Parathyroid adenoma (tissue), 2 donors: ENCODE data around the gene STRA6.
A peak's percentile ranks its signal among the peaks of the same experiment; 100 is the strongest.

ENCODE experiments used
- H2AFZ ChIP-seq: fragments of 300-600 bp; sonication (generic); one replicate; pipeline ENCODE4 v1.7.0; 2017; ENCODE audit warnings: antibody characterized with exemption, mild to moderate bottlenecking
- H3K27ac ChIP-seq: fragments of 300-600 bp; sonication (generic); one replicate; pipeline ENCODE4 v1.7.0; 2017
- H3K27me3 ChIP-seq: fragments of 300-600 bp; sonication (generic); one replicate; pipeline ENCODE4 v1.7.0; 2017; ENCODE audit warnings: low read length; ENCODE audit not compliant: control insufficient read depth, insufficient read depth
- H3K36me3 ChIP-seq: fragments of 300-600 bp; sonication (generic); one replicate; pipeline ENCODE4 v1.7.0; 2017; ENCODE audit warnings: low read length; ENCODE audit not compliant: control insufficient read depth, insufficient read depth
- H3K4me1 ChIP-seq: fragments of 300-600 bp; sonication (generic); one replicate; pipeline ENCODE4 v1.7.0; 2017; ENCODE audit warnings: control low read depth
- H3K4me2 ChIP-seq: fragments of 300-600 bp; sonication (generic); one replicate; pipeline ENCODE4 v1.7.0; 2017; ENCODE audit warnings: low read length
- H3K4me3 ChIP-seq: fragments of 300-600 bp; sonication (generic); one replicate; pipeline ENCODE4 v1.7.0; 2017; ENCODE audit warnings: low read depth, low read length
- H3K79me2 ChIP-seq: fragments of 300-600 bp; sonication (generic); one replicate; pipeline ENCODE4 v1.7.0; 2017; ENCODE audit warnings: control low read depth
- H3K9ac ChIP-seq: fragments of 300-600 bp; sonication (generic); one replicate; pipeline ENCODE4 v1.7.0; 2017; ENCODE audit warnings: mild to moderate bottlenecking
- H3K9me3 ChIP-seq: fragments of 300-600 bp; sonication (generic); one replicate; pipeline ENCODE4 v1.7.0; 2017; ENCODE audit warnings: low read length; ENCODE audit not compliant: control insufficient read depth
- TF ChIP-seq, protein P1 (sequence below): fragments of 300-600 bp; sonication (generic); IDR thresholded peaks from one replicate; pipeline ENCODE4 v1.7.0; 2017; ENCODE audit warnings: antibody characterized with exemption, mild to moderate bottlenecking
- donor health status: primary hyperparathyroidism.

Gene STRA6

DNA sequence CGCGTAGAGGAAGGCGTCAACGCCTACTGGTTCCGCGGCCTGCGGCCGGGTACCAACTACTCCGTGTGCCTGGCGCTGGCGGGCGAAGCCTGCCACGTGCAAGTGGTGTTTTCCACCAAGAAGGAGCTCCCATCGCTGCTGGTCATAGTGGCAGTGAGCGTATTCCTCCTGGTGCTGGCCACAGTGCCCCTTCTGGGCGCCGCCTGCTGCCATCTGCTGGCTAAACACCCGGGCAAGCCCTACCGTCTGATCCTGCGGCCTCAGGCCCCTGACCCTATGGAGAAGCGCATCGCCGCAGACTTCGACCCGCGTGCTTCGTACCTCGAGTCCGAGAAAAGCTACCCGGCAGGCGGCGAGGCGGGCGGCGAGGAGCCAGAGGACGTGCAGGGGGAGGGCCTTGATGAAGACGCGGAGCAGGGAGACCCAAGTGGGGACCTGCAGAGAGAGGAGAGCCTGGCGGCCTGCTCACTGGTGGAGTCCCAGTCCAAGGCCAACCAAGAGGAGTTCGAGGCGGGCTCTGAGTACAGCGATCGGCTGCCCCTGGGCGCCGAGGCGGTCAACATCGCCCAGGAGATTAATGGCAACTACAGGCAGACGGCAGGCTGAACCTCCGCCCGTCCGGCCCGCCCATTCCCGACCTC, 68.1 kb downstream of the STRA6 start:
- no peak overlapping the region for H3K4me3 ChIP-seq

DNA sequence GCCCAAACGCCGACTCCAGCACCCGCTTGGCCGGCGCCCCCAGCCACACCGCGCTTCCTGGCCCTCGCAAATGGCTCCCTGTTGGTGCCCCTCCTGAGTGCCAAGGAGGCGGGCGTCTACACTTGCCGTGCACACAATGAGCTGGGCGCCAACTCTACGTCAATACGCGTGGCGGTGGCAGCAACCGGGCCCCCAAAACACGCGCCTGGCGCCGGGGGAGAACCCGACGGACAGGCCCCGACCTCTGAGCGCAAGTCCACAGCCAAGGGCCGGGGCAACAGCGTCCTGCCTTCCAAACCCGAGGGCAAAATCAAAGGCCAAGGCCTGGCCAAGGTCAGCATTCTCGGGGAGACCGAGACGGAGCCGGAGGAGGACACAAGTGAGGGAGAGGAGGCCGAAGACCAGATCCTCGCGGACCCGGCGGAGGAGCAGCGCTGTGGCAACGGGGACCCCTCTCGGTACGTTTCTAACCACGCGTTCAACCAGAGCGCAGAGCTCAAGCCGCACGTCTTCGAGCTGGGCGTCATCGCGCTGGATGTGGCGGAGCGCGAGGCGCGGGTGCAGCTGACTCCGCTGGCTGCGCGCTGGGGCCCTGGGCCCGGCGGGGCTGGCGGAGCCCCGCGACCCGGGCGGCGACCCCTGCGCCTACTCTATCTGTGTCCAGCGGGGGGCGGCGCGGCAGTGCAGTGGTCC, 68.7 kb downstream of the STRA6 start:
- H3K79me2 ChIP-seq: no peaks in the 10 kb centered on the region
- H3K4me1 ChIP-seq: no peaks in the 10 kb centered on the region
- peaks cover 3% of the 10 kb centered on the region for H3K27me3 ChIP-seq
- H3K36me3 ChIP-seq: no peaks in the 10 kb centered on the region
- no peak overlapping the region for H2AFZ ChIP-seq
- H3K9ac ChIP-seq: no peak overlapping the region
- H3K9me3 ChIP-seq: no peaks in the 10 kb centered on the region
- H3K27ac ChIP-seq: no peak overlapping the region
- H3K4me3 ChIP-seq: no peak overlapping the region
- no peak overlapping the region for H3K4me2 ChIP-seq
- TF ChIP-seq, protein P1, sequence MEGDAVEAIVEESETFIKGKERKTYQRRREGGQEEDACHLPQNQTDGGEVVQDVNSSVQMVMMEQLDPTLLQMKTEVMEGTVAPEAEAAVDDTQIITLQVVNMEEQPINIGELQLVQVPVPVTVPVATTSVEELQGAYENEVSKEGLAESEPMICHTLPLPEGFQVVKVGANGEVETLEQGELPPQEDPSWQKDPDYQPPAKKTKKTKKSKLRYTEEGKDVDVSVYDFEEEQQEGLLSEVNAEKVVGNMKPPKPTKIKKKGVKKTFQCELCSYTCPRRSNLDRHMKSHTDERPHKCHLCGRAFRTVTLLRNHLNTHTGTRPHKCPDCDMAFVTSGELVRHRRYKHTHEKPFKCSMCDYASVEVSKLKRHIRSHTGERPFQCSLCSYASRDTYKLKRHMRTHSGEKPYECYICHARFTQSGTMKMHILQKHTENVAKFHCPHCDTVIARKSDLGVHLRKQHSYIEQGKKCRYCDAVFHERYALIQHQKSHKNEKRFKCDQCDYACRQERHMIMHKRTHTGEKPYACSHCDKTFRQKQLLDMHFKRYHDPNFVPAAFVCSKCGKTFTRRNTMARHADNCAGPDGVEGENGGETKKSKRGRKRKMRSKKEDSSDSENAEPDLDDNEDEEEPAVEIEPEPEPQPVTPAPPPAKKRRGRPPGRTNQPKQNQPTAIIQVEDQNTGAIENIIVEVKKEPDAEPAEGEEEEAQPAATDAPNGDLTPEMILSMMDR: no peak

More for the DNA sequence above, 68.1 kb downstream of the STRA6 start:
- Histone ChIP-seq H3K27me3 (peaks cover 3% of the 10 kb centered on the region), H3K79me2 (no peaks in the 10 kb centered on the region), H2AFZ (no peak overlapping the region), H3K27ac (no peak overlapping the region), H3K4me2 (no peak overlapping the region), H3K9me3 (no peaks in the 10 kb centered on the region), H3K36me3 (no peaks in the 10 kb centered on the region), H3K4me1 (no peaks in the 10 kb centered on the region), H3K9ac (no peak overlapping the region)
- TF ChIP-seq, protein P1: peak; percentile 7

DNA sequence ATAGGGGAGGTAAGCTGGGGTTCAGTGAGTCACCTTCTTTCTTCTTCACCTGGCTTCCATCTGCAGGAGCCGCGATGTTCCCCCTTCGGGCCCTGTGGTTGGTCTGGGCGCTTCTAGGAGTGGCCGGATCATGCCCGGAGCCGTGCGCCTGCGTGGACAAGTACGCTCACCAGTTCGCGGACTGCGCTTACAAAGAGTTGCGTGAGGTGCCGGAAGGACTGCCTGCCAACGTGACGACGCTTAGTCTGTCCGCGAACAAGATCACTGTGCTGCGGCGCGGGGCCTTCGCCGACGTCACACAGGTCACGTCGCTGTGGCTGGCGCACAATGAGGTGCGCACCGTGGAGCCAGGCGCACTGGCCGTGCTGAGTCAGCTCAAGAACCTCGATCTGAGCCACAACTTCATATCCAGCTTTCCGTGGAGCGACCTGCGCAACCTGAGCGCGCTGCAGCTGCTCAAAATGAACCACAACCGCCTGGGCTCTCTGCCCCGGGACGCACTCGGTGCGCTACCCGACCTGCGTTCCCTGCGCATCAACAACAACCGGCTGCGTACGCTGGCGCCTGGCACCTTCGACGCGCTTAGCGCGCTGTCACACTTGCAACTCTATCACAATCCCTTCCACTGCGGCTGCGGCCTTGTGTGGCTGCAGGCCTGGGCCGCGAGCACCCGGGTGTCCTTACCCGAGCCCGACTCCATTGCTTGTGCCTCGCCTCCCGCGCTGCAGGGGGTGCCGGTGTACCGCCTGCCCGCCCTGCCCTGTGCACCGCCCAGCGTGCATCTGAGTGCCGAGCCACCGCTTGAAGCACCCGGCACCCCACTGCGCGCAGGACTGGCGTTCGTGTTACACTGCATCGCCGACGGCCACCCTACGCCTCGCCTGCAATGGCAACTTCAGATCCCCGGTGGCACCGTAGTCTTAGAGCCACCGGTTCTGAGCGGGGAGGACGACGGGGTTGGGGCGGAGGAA, 69.6 kb downstream of the STRA6 start:
- Histone ChIP-seq H3K79me2 (no peaks in the 10 kb centered on the region), H3K4me2 (no peak overlapping the region), H3K36me3 (no peaks in the 10 kb centered on the region), H3K4me3 (no peak overlapping the region), H3K27ac (no peak overlapping the region), H3K9me3 (no peaks in the 10 kb centered on the region), H3K9ac (no peak overlapping the region), H3K4me1 (no peaks in the 10 kb centered on the region), H3K27me3 (peaks cover 6% of the 10 kb centered on the region), H2AFZ (no peak overlapping the region)
- TF ChIP-seq, protein P1: no peak

DNA sequence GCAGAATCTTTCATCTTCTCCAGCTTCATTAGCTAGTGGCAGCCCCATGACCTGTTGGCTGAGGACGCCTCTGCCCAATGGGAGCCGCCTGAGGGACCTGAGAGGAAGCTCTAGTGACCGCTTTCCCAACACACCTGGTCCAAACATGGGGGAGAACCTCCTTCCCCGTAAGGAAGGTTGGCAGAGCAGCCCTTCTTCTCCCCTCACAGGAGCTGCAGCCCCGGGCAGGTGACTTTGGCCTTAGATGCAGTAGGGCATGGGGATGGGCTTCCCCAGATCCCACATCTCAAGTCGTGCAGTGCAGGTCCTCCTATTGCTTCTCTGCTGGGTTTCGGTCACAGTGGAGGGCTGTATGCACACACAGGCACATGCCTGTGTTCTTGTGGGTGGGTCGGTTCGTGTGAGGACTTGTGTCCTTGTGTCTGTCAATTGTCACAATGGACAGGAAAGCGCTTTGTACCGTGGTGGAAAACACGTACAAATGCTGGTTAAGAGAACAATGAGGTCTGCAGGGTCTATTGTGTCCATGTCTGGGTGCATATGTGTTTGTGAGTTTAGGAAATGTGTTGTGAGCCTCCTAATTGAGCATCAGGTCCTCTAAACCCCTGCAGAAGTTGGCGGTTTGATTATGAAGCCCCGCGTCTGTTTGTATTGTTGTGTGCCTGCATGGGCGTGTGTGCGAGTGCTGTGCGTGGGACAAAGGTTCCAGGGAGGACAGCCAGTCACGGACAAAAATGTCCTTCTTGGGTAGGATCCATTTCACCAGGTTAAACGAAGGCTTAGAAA, 70.8 kb downstream of the STRA6 start:
- Histone ChIP-seq H3K79me2 (no peaks in the 10 kb centered on the region), H2AFZ (no peak overlapping the region), H3K9me3 (no peaks in the 10 kb centered on the region), H3K27me3 (peaks cover 6% of the 10 kb centered on the region), H3K4me3 (no peak overlapping the region), H3K4me1 (no peaks in the 10 kb centered on the region), H3K9ac (no peak overlapping the region), H3K27ac (no peak overlapping the region), H3K4me2 (no peak overlapping the region), H3K36me3 (no peaks in the 10 kb centered on the region)
- TF ChIP-seq, protein P1: no peak
